HG03103 (cell line): ENCODE data around the gene UBE2E1.
"Not testable (repeated sequence)": the region's sequence is repeated elsewhere in the genome, so short reads cannot be mapped to it uniquely, and the experiment has no call there.

ENCODE experiments used
- ATAC-seq: cut with Tn5 transposase; IDR thresholded peaks from one replicate; pipeline ENCODE4 v1.9.1; 2021; ENCODE audit warnings: low read depth; ENCODE audit not compliant: unreplicated experiment

UBE2E1 gene

DNA sequence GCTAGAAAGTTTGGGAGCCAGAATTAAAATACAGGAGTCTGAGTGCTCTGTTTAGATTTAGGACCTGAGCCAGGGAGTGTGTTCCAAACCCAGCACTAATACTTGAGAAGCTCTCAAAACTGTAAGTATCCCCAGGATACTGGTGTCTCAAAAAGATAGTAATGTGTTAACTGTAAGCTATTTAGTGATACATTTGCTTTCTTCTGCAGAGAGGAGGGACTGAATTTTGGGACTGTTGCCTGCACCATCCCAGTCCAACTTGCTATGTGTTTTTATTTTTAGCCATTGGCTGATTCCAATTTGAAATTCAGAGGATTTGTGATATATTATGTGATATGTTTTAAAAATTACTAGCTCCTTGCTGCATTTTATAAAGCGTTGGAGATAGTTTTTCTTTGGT, 31.5 kb downstream of the UBE2E1 start:
- no peak for ATAC-seq

DNA sequence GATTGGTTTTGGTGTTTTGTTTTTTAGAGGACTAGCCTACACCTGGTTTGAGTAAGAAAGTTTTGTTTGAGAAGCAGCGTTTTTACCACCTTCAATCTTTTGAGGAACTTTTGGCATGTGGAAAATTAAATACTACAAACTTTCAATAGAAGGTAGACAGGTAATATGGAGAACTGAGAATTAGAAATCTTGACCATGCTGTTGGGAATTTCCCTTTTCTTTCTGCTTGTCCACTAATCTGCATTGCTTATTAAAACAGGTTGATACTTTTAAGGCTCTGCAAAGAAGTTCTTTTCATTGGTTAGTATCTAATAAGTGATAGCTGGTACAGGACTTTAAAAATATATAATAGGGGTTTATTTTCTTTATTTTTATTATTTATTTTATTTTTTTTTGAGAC, 31.9 kb downstream of the UBE2E1 start:
- ATAC-seq = no peak

DNA sequence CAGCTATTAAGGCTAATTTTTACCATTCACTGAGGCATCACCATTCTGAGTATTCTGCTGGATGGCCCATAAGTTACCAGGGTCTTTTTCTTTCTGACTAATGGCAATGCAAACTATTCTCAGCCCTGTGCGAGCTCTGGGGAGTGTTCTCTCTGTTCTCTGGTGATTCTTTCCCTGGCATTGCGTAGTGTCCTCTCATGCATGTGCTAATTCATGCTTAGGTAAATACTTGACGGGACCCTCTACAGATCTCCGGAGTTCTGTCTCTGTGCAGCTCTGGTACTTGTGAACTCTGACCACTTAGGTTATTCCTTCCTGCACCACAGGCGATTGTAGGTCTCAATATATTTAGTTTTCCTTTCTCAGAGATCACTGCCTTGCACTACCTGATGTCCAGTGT, 34.8 kb downstream of the UBE2E1 start:
- ATAC-seq = no peak

DNA sequence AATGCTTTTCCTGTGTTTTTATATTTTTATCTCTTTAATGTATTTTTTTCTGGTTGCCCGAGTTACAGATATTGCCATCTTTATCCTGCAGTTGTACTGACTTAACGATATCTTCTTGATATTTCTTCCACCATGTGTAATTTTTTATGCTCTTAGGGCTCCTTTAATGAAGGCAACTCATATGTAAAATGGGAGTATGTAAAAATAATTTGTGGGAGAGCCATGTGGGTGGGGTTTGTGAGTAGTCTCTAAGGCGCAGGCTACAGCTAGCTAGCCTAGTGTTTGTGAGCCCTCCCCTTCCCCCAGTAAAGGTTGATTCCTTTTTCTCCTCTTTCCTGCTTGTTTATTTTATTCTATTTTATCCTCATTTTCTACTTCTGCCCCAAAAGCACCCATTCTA, 38.1 kb downstream of the UBE2E1 start:
- no peak for ATAC-seq

DNA sequence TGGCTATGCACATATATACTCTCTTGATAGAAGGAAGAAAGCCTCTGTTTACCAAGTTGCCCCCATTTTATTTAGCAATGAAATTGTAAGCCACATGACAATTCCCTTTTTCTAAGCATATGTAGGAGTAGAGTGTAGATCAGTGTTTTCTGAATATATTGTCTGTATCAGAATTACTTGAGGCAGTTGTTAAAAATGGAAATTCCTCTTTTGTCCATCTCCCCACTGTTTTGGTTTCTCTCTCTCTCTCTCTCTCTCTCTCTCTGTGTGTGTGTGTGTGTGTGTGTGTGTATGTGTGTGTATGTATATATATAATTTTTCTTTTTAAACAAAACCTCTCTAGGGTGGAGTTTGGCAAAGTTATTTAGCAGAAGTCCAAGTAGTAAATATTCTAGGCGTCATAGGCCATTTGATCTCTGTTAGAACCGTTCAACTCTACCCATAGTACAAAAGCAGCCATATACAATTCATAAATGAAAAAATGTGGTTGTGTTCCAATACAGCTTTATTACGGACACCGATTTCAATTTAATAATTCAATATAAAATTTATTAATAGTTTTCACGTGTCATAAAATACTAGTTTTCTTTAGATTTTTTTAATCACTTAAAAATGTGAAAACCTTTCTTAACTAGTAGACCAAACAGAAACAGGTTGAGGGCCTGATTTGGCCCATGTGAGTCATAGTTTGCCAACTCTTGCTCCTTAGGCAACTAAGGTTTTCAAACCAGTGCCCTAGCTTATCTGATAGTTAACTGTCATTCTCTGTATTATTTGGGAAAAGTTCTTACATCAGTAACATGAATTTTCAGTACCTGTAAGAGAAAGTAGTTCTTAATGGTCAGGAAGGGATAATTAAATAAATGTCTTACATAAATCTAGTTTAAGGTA, 39.8 kb downstream of the UBE2E1 start:
- ATAC-seq = no peak

DNA sequence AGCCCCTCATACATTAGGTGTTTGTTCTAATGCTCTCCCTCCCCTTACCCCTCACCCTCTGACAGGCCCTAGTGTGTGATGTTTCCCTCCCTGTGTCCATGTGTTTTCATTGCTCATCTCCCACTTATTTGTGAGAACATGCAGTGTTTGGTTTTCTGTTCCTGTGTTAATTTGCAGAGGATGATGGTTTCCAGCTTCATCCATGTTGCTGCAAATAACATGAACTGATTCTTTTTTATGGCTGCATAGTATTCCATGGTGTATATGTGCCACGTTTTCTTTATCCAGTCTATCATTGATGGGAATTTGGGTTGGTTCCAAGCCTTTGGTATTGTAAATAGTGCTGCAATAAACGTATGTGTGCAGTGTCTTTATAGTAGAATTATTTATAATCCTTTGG, 43.7 kb downstream of the UBE2E1 start:
- ATAC-seq = not testable (repeated sequence)

DNA sequence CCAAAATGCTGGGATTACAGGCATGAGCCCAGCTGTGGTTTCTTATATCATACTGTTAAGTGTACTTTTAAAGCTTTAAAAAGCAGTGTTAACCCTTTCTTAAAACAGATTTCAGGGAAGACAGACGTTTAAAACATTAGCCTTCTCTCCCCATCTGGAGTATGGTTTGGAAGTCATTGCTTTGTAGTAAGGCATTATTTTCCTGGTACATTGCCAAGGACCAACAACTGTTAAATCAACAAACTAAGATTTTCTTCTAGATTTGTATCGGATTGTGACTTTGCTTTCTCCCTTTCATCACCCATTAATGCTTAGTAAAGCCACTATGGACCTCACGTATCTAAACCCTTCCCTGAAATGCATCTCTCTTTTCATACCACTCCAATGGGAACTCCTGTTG, 50.5 kb downstream of the UBE2E1 start:
- no peak for ATAC-seq

DNA sequence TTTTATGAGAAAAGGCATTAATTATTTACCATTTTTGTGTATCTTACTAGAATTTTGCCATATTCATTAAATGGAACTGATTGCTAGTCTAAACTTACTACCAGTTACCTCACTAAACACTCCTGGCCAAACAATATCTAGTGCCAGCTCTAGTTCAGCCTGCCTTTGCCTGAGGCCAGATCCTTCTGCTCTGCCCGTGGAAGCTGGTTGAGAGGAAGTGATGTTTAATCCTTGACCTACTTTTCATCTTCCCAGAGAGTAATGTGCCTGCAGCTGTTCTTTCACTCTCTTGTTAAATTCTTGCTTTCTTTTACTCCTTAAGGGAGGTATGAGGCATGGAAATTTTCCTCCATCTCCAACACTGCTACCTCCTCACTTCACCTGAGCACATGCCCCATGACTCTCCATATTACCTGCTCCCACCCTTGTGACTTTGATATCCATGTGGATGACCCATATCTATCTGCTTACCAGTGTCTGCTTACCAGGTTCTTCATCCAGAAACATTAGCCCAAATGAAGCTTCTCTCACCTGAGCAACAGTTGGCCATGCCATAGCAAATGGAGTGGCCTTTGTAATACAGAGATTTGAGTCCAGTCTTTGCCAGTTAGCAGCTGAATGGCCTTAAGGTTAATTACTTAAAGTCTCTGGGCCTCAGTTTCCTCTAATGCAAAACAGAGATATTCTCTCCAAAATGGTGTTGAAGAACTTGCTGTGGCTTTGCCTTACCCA, 53.4 kb downstream of the UBE2E1 start:
- ATAC-seq = no peak

DNA sequence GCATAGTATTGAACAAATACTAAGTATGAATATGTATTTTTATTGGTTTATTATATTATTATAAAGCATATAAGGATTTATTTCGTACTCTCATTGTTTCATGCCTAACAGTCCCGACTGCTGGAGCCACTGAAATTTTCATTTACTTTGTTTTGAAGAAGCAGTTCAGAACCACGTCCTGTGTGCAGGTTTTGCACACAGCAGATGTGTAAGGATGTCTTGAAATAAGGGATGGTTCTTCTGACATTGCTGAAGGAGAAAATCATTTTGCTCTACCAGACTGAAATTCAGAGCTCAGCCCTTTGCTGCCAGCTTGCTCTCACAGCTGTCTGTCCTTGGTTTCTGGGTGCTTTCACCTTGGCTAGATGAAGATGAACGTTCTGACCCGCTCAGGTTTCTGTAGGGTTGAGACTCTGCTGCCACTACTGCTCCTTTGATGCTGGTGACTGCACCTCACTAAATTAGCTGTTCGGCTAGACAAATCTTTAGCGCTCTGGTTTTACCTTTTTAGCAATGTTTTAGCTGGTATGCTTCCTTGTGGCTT, 54.2 kb downstream of the UBE2E1 start:
- ATAC-seq = no peak

DNA sequence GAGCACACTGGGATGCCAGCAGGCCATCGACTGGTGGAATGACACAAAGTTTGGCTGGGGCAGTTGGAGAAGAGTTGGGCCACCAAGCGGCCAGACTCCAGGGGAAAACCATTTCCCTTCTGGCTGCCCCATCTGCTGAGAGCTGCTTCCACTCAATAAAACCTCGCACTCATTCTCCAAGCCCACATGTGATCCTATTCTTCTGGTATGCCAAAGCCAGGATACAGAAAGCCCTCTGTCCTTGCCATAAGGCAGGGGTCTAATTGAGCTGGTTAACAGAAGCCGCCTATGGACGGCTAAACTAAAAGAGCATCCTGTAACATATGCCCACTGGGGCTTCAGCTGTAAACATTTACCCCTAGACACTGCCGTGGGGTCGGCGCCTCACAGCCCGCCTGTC, 55.9 kb downstream of the UBE2E1 start:
- ATAC-seq = no peak

DNA sequence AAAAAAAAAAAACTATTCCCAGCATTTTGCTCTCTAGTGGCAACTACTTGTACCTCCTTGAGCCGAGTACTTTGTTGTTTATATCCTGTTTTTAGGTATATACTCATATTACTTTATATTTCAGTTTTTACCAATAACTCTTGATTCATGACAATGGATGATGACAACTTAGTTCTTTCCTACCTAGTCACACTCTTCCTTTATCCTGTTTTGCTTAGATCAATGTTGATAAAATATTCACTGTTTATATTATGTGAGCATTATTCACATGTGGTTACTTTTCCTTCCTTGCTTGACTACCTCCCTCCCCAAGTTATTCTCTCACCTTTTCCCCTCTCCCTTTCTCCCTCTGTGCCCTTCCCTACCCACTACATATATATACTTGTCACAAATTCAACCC, 57.3 kb downstream of the UBE2E1 start:
- ATAC-seq = no peak

DNA sequence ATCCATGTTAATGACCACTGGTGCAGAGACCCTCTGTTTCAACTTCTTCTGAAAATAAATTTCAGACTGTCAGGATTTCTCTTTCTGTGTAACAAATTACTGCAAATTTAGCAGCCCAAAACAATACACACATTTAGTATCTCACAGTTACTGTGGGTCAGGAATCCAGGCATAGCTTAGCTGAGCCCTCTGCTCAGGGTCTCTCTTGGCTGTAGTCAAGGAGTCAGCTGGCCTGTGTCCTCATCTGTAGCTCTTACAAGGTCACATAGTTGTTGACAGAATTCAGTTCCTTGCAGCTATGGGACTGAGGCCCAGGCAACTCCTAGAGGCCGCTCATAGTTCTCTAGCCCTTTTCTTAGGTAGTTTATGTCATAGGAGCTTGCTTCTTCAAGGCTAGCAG, 59.2 kb downstream of the UBE2E1 start:
- ATAC-seq = no peak

DNA sequence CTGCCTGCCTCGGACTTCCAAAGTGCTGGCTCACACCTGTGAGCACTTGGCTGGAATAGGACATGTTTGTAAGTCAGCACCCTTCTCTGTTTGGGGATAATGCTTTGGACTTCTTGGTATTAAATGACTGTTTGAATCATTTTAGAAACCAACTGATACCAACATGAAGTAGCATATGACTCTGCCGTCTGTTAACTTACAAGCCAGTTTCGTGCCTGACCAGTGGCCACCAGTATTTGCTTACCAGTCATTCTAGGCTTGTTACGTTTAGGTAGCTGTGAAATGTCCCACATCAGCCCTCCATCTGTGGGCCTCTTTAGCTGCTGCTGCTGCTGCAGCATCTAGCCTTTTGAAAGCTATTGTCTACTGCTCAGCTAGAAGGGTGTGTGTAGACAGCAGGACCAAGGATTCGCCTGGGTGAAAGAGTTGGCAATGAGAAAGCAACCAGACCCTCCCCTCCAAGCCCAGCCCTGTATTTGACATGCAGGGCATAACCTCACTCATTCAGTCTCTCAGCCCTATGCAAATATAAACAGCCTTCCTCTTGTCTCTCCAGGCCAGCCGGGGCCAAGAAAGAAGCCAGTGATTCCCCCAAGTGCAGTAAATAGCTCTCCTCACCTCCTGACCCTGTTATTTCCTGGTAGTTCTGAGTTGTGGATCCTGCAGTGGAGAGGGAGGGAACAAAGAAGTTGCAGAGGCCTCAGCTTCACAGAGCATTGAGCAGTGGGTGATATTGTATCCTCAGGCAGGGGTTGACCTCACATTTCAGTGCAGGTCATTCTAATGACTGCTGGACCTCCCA, 60.0 kb downstream of the UBE2E1 start:
- peak; percentile 67 for ATAC-seq

DNA sequence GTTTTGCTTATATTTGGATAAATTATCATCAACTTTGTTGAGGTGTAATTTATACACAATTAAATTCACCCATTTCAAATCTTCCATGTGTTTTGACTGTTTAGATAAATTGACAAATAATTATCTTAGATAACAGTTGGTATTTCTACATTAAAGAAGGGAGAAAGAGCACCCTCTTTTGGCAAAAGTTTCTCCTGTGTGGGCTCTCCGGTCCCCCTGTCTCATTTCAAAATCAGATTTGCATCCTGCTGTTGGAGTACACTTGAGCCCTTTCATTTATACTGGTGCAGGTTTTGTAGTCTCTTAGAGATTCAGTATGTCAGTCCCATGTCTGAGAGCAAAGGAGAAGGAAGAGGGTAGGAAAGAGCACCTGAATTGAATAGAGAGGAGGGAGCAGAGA, 61.6 kb downstream of the UBE2E1 start:
- no peak for ATAC-seq

DNA sequence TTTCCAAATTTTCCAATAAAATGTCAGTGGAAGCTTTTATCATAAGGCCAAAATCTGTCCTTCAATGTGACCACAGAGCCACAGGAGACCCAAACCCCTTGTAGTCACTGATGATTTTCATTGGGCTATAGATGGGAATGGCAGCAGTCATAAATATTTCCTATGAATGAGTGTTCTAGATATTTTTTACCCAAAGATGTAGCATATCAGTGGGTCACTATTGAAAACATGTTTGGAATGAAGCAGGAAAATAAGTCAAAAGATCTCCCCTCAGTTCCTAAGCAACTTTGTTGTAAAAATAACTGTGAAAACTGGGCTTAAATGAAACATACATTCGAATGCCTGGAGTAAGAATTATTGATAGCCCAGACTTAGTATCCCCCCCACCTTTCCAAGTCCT, 62.1 kb downstream of the UBE2E1 start:
- no peak for ATAC-seq

DNA sequence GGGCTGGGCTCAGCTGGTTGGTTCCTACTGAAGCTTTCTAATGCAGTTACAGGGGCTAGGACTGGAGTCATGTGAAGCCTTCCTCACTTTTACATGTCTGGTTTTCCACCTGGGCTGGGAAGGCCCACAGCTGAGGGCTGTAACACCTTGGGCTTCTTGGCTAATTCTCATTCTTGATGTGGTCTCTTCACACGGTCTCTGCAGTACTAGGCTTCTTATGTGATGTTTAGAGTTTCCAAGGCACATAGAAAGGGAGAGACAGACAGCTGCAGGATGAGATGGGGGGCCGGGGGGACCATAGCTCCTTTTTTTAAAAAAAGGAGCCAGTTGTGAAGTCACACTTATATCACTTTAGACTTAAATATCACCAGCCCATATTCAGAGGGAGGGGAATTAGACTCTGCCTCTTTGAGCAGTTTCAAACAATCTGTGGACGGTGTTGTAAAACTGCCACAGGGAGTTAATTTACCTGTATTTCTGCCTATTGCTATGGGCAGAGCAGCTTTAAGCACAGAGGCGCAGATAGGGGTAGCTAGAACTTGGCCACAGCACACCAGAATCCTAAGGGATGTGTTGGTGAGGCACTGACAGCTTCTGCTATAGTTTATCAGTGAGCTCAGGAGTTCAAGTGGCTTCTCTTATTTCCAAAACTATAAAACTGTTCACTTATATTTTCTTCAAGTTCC, 64.4 kb downstream of the UBE2E1 start:
- no peak for ATAC-seq

DNA sequence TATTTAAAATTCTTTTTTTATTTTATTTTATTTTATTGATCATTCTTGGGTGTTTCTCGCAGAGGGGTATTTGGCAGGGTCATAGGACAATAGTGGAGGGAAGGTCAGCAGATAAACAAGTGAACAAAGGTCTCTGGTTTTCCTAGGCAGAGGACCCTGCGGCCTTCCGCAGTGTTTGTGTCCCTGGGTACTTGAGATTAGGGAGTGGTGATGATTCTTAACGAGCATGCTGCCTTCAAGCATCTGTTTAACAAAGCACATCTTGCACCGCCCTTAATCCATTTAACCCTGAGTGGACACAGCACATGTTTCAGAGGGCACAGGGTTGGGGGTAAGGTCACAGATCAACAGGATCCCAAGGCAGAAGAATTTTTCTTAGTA, 64.9 kb downstream of the UBE2E1 start:
- not testable (repeated sequence) for ATAC-seq

DNA sequence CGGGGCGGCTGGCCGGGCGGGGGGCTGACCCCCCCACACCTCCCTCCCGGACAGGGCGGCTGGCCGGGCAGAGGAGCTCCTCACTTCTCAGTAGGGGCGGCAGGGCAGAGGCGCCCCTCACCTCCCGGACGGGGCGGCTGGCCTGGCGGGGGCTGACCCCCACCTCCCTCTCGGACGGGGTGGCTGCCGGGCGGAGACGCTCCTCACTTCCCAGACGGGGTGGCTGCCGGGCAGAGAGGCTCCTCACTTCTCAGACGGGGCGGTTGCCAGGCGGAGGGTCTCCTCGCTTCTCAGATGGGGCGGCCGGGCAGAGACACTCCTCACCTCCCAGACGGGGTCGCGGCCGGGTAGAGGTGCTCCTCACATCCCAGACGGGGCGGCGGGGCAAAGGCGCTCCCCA, 65.6 kb downstream of the UBE2E1 start:
- not testable (repeated sequence) for ATAC-seq

DNA sequence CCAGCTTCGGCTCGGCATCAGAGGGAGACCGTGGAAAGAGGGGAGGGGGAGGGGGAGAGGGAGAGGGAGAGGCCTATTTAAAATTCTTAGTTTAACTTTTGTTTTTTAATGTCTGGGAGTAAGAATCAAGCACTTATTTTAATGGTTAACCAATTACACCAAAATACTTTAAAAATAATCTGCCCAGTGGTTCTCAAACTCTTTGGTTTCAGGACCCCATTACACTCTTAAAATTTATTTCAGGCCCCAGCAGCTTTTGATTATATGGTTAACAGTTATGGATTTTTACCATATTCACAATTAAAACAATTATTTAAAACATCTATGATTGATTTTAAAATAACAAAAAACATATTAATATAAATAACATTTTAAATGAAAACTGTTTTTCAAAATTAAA, 66.6 kb downstream of the UBE2E1 start:
- ATAC-seq = no peak

DNA sequence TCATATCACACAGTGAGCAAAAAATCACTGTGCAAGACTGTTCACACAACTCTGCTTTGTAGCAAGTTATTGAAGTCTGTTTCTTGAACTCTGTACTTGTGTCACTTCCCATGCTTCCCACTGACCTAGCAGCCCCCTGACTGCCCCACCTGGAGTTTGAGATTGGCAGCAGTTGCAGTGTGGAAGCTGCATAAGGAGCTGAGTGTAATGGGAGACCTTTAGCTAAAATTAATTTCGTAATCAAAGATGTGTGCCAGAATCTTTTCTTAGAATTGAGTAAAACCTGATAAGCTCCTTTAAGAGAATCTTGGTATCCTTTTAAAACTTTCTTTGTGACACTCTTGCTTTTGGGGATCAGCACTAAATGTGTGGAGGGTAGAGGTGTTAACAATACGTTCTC, 68.2 kb downstream of the UBE2E1 start:
- ATAC-seq = no peak
